ENCODE results near the gene RNF17.

Gene RNF17

GRCh38 chr13:24851546-24851945, 87.6 kb downstream of the RNF17 start:
- peak; percentile 11 to 17 for DNase-seq (ENCODE audit: low read depth in 2 of 2)

GRCh38 chr13:24854311-24854710, 90.3 kb downstream of the RNF17 start:
- DNase-seq (ENCODE audit: low read depth in 2 of 2) = no peak

- no peak for DNase-seq (ENCODE audit: low read depth in 2 of 2)
These were observed 95.0 kb downstream of the RNF17 start for GRCh38 chr13:24858953-24859352.

GRCh38 chr13:24860770-24861169, 96.8 kb downstream of the RNF17 start:
- no peak for DNase-seq (ENCODE audit: low read depth in 2 of 2)

- no peak for DNase-seq (ENCODE audit: low read depth in 2 of 2)
These were observed 97.8 kb downstream of the RNF17 start for GRCh38 chr13:24861617-24862362.

- DNase-seq (ENCODE audit: low read depth in 2 of 2) = no peak
These were observed 100.0 kb downstream of the RNF17 start for GRCh38 chr13:24863748-24864540.

GRCh38 chr13:24864579-24864978, 100.6 kb downstream of the RNF17 start:
- no peak for DNase-seq (ENCODE audit: low read depth in 2 of 2)

- no peak for DNase-seq (ENCODE audit: low read depth in 2 of 2)
These were observed 101.4 kb downstream of the RNF17 start for GRCh38 chr13:24865163-24865953.

- DNase-seq (ENCODE audit: low read depth in 2 of 2) = no peak
These were observed 102.5 kb downstream of the RNF17 start for GRCh38 chr13:24866488-24866887.

- no peak for DNase-seq (ENCODE audit: low read depth in 2 of 2)
These were observed 104.9 kb downstream of the RNF17 start for GRCh38 chr13:24868874-24869273.

GRCh38 chr13:24870380-24870760, 106.4 kb downstream of the RNF17 start:
- DNase-seq (ENCODE audit: low read depth in 2 of 2) = no peak

- DNase-seq (ENCODE audit: low read depth in 2 of 2) = no peak
These were observed 111.6 kb downstream of the RNF17 start for GRCh38 chr13:24875566-24875965.

- DNase-seq (ENCODE audit: low read depth in 2 of 2) = no peak
These were observed 113.6 kb downstream of the RNF17 start for GRCh38 chr13:24877531-24877930.

GRCh38 chr13:24878340-24878739, 114.4 kb downstream of the RNF17 start:
- DNase-seq (ENCODE audit: low read depth in 2 of 2) = no peak

- DNase-seq (ENCODE audit: low read depth in 2 of 2) = no peak
These were observed 118.7 kb downstream of the RNF17 start for GRCh38 chr13:24882665-24883064.

GRCh38 chr13:24887759-24888158, 123.8 kb downstream of the RNF17 start:
- no peak for DNase-seq (ENCODE audit: low read depth in 2 of 2)

- no peak for DNase-seq (ENCODE audit: low read depth in 2 of 2)
These were observed 124.4 kb downstream of the RNF17 start for GRCh38 chr13:24888291-24888931.

- DNase-seq (ENCODE audit: low read depth in 2 of 2) = no peak
These were observed 126.3 kb downstream of the RNF17 start for GRCh38 chr13:24890256-24890655.

- DNase-seq (ENCODE audit: low read depth in 2 of 2) = no peak
These were observed 127.6 kb downstream of the RNF17 start for GRCh38 chr13:24891476-24892108.

GRCh38 chr13:24892829-24893228, 128.9 kb downstream of the RNF17 start:
- DNase-seq (ENCODE audit: low read depth in 2 of 2) = no peak

- no peak for DNase-seq (ENCODE audit: low read depth in 2 of 2)
These were observed 129.9 kb downstream of the RNF17 start for GRCh38 chr13:24893863-24894262.
